Psoas muscle (tissue), 8 donors: Measurements from ENCODE around the gene SYT7. TPM values are rescaled to one million over a fixed set of nuclear protein-coding genes. Genes with fewer than 3 reads are reported as not detected.

ENCODE experiments used
- ATAC-seq, 4 donors: fragments of 200-7000 bp; cut with Tn5 transposase; one replicate each; pipeline ENCODE4 v1.9.1; 2020; ENCODE audit warnings: moderate library complexity in 3 of 4, mild to moderate bottlenecking in 2 of 4
- DNase-seq, 2 donors: peaks; one replicate each; pipeline ENCODE4 v3.0.0-alpha.2; 2020
- H3K27ac ChIP-seq: fragments of 200-600 bp; one replicate; pipeline ENCODE4 v1.8.0; 2022
- H3K27me3 ChIP-seq, 3 donors: fragments of 200-600 bp in 1 of 3; one replicate each; pipeline versions ENCODE4 v1.6.1 to v1.8.0; 2013 to 2022; ENCODE audit warnings: low read length in 2 of 3, mild to moderate bottlenecking in 2 of 3, moderate library complexity in 1 of 3; ENCODE audit not compliant: insufficient read depth in 3 of 3
- H3K36me3 ChIP-seq, 2 donors: fragments of 200-600 bp in 1 of 2; one replicate each; pipeline versions ENCODE4 v1.6.1 to v1.8.0; 2013 to 2022; ENCODE audit warnings: low read depth in 1 of 2, mild to moderate bottlenecking in 1 of 2, moderate library complexity in 1 of 2; ENCODE audit not compliant: insufficient read depth in 1 of 2
- H3K4me1 ChIP-seq: fragments of 200-600 bp; one replicate; pipeline ENCODE4 v1.8.0; 2022
- H3K4me3 ChIP-seq: fragments of 200-600 bp; one replicate; pipeline ENCODE4 v1.8.0; 2022; ENCODE audit warnings: mild to moderate bottlenecking
- H3K9me3 ChIP-seq: fragments of 200-600 bp; one replicate; pipeline ENCODE4 v1.8.0; 2022
- CTCF ChIP-seq: fragments of 200-600 bp; IDR thresholded peaks from one replicate; pipeline ENCODE4 v1.8.0; 2022; ENCODE audit warnings: antibody characterized with exemption
- WGBS, 3 donors: extraction: QIAGEN DNeasy Blood & Tissue Kit; methylation state at CpG; one replicate each; pipeline versions ENCODE4 v1.1.6 to v1.1.7; 2013; 5-methylcytosine and 5-hydroxymethylcytosine counted together
- intact Hi-C, 2 donors: fragments of 100-400 bp; cut with DNase I; formaldehyde crosslinking; loops; one replicate each; pipeline versions ENCODE4 v1.11.0 to v1.14.2; 2022
- polyA plus RNA-seq, 3 donors: library from polyadenylated mRNA; stranded (reverse); fragments of 200-250 nt; gene quantifications; one replicate each; pipeline ENCODE4 v1.2.3, GENCODE V29; 2013
- total RNA-seq, 4 donors: library from RNA; stranded (reverse); fragmentation: NEBNext Ultra II Directional in 2 of 4; extraction: Animal tissue kit (Norgen Biotek cat#: 25700) in 2 of 4; gene quantifications; one replicate each; pipeline versions ENCODE4 v1.2.1 to v1.2.4, GENCODE V29; 2021 to 2023
- donor health status: healthy with polysubstance abuse.
- donor health status: DM: no; HTN: no; CAD: no; lungs with moderate emphysema.
- donor health status: Bipolar disorder and iron deficiency.
- donor health status: healthy.
- donor health status: DM: yes; HTN: yes; CAD: no.
- donor health status: DM: no; HTN: no; CAD: no.
- donor health status: DM: no; HTN: no; CAD: no.
- donor health status: DM: yes; HTN: yes; CAD: no.

Gene SYT7
- total and polyA plus RNA-seq, 7 donors: 0.96 to 3.5 (median 2.1) TPM

- ATAC-seq (no peak), DNase-seq (no peak)
- intact Hi-C loops: no loop called here
- peaks cover 0 to 22% (median 2%) of the 10 kb centered on the region in 3 donors for H3K27me3 ChIP-seq
- H3K4me3 ChIP-seq: no peak overlapping the region
- no peaks in the 10 kb centered on the region for H3K36me3 ChIP-seq
- H3K4me1 ChIP-seq: no peaks in the 10 kb centered on the region
- TF ChIP-seq CTCF: no peak
- no peak overlapping the region for H3K27ac ChIP-seq
- H3K9me3 ChIP-seq: no peaks in the 10 kb centered on the region
- WGBS, 3 donors: 68 to 84% (median 77%) methylated on average over 3 of the region's 3 CpGs
Measured at GRCh38 chr11:61571869-61572268, 9.0 kb downstream of the SYT7 start.

GRCh38 chr11:61571337-61571736 is 9.5 kb downstream of the SYT7 start:
- no peaks in the 10 kb centered on the region for H3K36me3 ChIP-seq
- TF ChIP-seq CTCF: no peak
- no peaks in the 10 kb centered on the region for H3K9me3 ChIP-seq
- DNase-seq: no peak
- H3K27me3 ChIP-seq: peaks cover 0 to 22% (median 2%) of the 10 kb centered on the region in 3 donors
- no peaks in the 10 kb centered on the region for H3K4me1 ChIP-seq
- WGBS, 3 donors: 84 to 86% (median 85%) methylated on average over 9 of the region's 9 CpGs
- intact Hi-C loops: no loop called here
- H3K27ac ChIP-seq: no peak overlapping the region
- H3K4me3 ChIP-seq: no peak overlapping the region
- no peak for ATAC-seq

- TF ChIP-seq CTCF: no peak
- WGBS, 3 donors: 24 to 33% (median 27%) methylated on average over 10 of the region's 10 CpGs
- intact Hi-C loops: no loop called here
- Histone ChIP-seq H3K4me3 (no peak overlapping the region), H3K9me3 (no peaks in the 10 kb centered on the region), H3K4me1 (no peaks in the 10 kb centered on the region), H3K36me3 (no peaks in the 10 kb centered on the region), H3K27ac (no peak overlapping the region), H3K27me3 (peaks cover 0 to 22% (median 3%) of the 10 kb centered on the region in 3 donors)
- DNase-seq (no peak), ATAC-seq (peak in 1 of 4 donors; percentile 9)
Measured at GRCh38 chr11:61569701-61570100, 11.2 kb downstream of the SYT7 start.

GRCh38 chr11:61569018-61569417 is 11.9 kb downstream of the SYT7 start:
- DNase-seq (no peak), ATAC-seq (no peak)
- peaks cover 0 to 22% (median 3%) of the 10 kb centered on the region in 3 donors for H3K27me3 ChIP-seq
- intact Hi-C loops: no loop called here
- 39 to 45% (median 41%) methylated on average over 3 of the region's 3 CpGs for WGBS, 3 donors
- H3K36me3 ChIP-seq: no peaks in the 10 kb centered on the region
- H3K27ac ChIP-seq: no peak overlapping the region
- H3K4me3 ChIP-seq: no peak overlapping the region
- no peak for TF ChIP-seq CTCF
- no peaks in the 10 kb centered on the region for H3K9me3 ChIP-seq
- no peaks in the 10 kb centered on the region for H3K4me1 ChIP-seq
